GM12874 (cell line): ENCODE measurements around the gene ZDHHC17.

ENCODE experiments used
- TF ChIP-seq, protein P1 (sequence below): IDR thresholded peaks from 2 replicates; pipeline ENCODE4 v1.5.1; 2011; ENCODE audit warnings: low read depth, mild to moderate bottlenecking, control low read depth, low read length, moderate library complexity; ENCODE audit not compliant: insufficient read depth

ZDHHC17 gene

GRCh38 chr12:76804435-76804976, 40.6 kb downstream of the ZDHHC17 start:
- TF ChIP-seq, protein P1, sequence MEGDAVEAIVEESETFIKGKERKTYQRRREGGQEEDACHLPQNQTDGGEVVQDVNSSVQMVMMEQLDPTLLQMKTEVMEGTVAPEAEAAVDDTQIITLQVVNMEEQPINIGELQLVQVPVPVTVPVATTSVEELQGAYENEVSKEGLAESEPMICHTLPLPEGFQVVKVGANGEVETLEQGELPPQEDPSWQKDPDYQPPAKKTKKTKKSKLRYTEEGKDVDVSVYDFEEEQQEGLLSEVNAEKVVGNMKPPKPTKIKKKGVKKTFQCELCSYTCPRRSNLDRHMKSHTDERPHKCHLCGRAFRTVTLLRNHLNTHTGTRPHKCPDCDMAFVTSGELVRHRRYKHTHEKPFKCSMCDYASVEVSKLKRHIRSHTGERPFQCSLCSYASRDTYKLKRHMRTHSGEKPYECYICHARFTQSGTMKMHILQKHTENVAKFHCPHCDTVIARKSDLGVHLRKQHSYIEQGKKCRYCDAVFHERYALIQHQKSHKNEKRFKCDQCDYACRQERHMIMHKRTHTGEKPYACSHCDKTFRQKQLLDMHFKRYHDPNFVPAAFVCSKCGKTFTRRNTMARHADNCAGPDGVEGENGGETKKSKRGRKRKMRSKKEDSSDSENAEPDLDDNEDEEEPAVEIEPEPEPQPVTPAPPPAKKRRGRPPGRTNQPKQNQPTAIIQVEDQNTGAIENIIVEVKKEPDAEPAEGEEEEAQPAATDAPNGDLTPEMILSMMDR: no peak

- TF ChIP-seq, protein P1: no peak
Measured at GRCh38 chr12:76810671-76811419, 46.9 kb downstream of the ZDHHC17 start.

GRCh38 chr12:76811976-76812375, 48.1 kb downstream of the ZDHHC17 start:
- TF ChIP-seq, protein P1: no peak

DNA sequence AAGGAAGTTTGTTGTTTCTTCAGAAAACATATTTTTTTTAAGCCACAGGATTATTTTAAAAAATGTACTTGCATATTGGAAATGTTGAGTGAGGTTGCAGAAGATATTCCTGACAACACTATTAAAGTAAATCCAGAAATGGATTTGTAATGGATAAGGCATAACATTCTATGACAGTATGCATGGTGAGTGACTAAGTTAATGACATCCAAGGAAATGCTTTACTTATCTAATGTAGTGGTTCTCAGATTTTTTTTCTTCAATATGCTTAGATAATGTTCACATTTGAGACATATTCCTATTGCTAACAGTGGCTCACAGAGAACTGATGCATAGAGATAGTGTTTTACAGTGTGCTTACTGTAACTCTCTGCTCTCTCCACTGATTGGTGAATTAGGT, 49.4 kb downstream of the ZDHHC17 start:
- TF ChIP-seq, protein P1: no peak

DNA sequence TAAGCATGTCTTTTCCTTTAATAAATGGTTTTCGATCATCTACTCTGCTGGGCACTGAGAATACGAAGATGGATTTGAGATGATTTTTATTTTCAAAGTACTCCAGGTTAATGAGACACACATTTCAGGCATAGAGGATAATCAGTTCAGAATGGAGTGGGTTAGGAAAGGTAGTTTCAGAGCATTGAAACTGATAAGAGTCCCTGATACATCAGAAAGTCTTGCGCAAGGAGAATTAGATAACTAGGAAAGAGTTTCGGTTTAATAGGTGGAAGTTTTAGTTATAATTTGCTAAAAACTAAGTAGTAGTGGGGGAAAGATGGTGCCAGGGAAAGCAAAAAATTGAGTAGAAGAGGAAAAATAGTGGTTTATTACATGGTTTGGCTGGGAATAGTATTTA, 50.1 kb downstream of the ZDHHC17 start:
- TF ChIP-seq, protein P1: no peak

GRCh38 chr12:76820888-76821482, 57.1 kb downstream of the ZDHHC17 start:
- TF ChIP-seq, protein P1: peak; percentile 17; the same call in 1 of the 2 replicates

- TF ChIP-seq, protein P1: no peak
Measured at GRCh38 chr12:76830436-76830835, 66.5 kb downstream of the ZDHHC17 start.
